DOHH2 (cell line): ENCODE measurements around the gene IL36RN.

Experiments
- H3F3A ChIP-seq: fragments of 200-600 bp; sonication (generic), shearing (Covaris generic); 2 replicates; pipeline ENCODE4 v1.6.0; 2016; ENCODE audit warnings: antibody characterized with exemption, mild to moderate bottlenecking; ENCODE audit not compliant: control insufficient read depth, insufficient read depth
- H3K27ac ChIP-seq: fragments of 200-600 bp; sonication (generic); 2 replicates; pipeline ENCODE4 v1.5.1; 2014; ENCODE audit warnings: low read depth, mild to moderate bottlenecking, low read length, moderate library complexity
- H3K27me3 ChIP-seq: fragments of 200-600 bp; sonication (generic); 2 replicates; pipeline ENCODE4 v1.6.1; 2014; ENCODE audit warnings: mild to moderate bottlenecking, low read length, mixed read lengths; ENCODE audit not compliant: control insufficient read depth
- H3K36me3 ChIP-seq: fragments of 200-600 bp; sonication (generic); 2 replicates; pipeline ENCODE4 v1.6.1; 2014; ENCODE audit warnings: mild to moderate bottlenecking, low read length, moderate library complexity, mixed read lengths; ENCODE audit not compliant: control insufficient read depth
- H3K4me1 ChIP-seq: fragments of 200-600 bp; sonication (generic); 2 replicates; pipeline ENCODE4 v1.6.1; 2014; ENCODE audit warnings: mild to moderate bottlenecking, low read length, mixed read lengths; ENCODE audit not compliant: control insufficient read depth
- H3K4me2 ChIP-seq: fragments of 200-600 bp; sonication (generic); 2 replicates; pipeline ENCODE4 v1.6.0; 2014; ENCODE audit warnings: mild to moderate bottlenecking, low read length, moderate library complexity
- H3K4me3 ChIP-seq: fragments of 200-600 bp; sonication (generic); 2 replicates; pipeline ENCODE4 v1.5.1; 2014; ENCODE audit warnings: mild to moderate bottlenecking, low read length, mixed read lengths
- H3K79me2 ChIP-seq: fragments of 200-600 bp; sonication (generic); 2 replicates; pipeline ENCODE4 v1.6.1; 2014; ENCODE audit warnings: mild to moderate bottlenecking, low read length, mixed read lengths; ENCODE audit not compliant: control insufficient read depth
- H3K9me2 ChIP-seq: fragments of 200-600 bp; sonication (generic); replicated peaks from 2 replicates; pipeline ENCODE4 v1.6.1; 2014; ENCODE audit warnings: mild to moderate bottlenecking, low read length, mixed read lengths; ENCODE audit not compliant: control insufficient read depth
- H3K9me3 ChIP-seq: fragments of 200-600 bp; sonication (generic); 2 replicates; pipeline ENCODE4 v1.6.1; 2014; ENCODE audit warnings: antibody characterized with exemption, low read length, mixed read lengths; ENCODE audit not compliant: control insufficient read depth, insufficient read depth
- H4K20me1 ChIP-seq: fragments of 200-600 bp; sonication (generic); 2 replicates; pipeline ENCODE4 v1.6.0; 2014; ENCODE audit warnings: low read depth, mild to moderate bottlenecking, antibody characterized with exemption, low read length, moderate library complexity; ENCODE audit not compliant: control insufficient read depth, insufficient read depth
- EZH2phosphoT487 ChIP-seq: fragments of 200-600 bp; sonication (generic); IDR thresholded peaks from 2 replicates; pipeline ENCODE4 v1.6.1; 2017; ENCODE audit warnings: borderline replicate concordance, mild to moderate bottlenecking, antibody characterized with exemption, low read length, moderate library complexity, mixed read lengths
- TF ChIP-seq, protein P1 (sequence below): fragments of 200-600 bp; sonication (generic); IDR thresholded peaks from one replicate; pipeline ENCODE4 v1.5.1; 2014; ENCODE audit warnings: antibody characterized with exemption, mild to moderate bottlenecking, low read depth, low read length; ENCODE audit not compliant: poor library complexity, severe bottlenecking

IL36RN gene

DNA sequence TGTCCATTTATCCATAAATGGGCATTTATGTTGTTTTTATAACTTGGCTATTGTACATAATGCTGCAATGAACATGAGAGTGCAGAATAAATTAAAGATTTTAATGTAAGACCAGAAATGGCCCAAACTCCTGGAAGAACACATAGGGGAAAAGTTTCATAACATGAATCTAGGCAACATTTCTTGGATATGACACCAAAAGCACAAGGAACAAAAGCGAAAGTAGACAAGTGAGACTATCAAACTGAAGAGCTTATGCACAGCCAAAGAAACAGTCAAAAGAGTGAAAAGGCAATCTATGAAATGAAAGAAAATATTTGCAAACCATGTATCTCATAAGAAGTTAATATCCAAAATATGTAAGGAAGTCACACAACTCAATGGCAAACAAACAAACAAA, 47.9 kb upstream of the IL36RN start:
- Histone ChIP-seq H3F3A (no peaks in the 10 kb centered on the region), H3K36me3 (no peaks in the 10 kb centered on the region), H3K9me2 (no peaks in the 10 kb centered on the region), H3K4me3 (no peak overlapping the region), H4K20me1 (no peaks in the 10 kb centered on the region), H3K9me3 (no peaks in the 10 kb centered on the region), H3K27me3 (peaks cover 3% of the 10 kb centered on the region; the same call in 1 of the 2 replicates), H3K79me2 (no peaks in the 10 kb centered on the region), H3K4me1 (no peaks in the 10 kb centered on the region), H3K4me2 (no peak overlapping the region), H3K27ac (no peak overlapping the region)
- TF ChIP-seq EZH2phosphoT487, result no peak
- TF ChIP-seq, protein P1, sequence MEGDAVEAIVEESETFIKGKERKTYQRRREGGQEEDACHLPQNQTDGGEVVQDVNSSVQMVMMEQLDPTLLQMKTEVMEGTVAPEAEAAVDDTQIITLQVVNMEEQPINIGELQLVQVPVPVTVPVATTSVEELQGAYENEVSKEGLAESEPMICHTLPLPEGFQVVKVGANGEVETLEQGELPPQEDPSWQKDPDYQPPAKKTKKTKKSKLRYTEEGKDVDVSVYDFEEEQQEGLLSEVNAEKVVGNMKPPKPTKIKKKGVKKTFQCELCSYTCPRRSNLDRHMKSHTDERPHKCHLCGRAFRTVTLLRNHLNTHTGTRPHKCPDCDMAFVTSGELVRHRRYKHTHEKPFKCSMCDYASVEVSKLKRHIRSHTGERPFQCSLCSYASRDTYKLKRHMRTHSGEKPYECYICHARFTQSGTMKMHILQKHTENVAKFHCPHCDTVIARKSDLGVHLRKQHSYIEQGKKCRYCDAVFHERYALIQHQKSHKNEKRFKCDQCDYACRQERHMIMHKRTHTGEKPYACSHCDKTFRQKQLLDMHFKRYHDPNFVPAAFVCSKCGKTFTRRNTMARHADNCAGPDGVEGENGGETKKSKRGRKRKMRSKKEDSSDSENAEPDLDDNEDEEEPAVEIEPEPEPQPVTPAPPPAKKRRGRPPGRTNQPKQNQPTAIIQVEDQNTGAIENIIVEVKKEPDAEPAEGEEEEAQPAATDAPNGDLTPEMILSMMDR, result no peak

DNA sequence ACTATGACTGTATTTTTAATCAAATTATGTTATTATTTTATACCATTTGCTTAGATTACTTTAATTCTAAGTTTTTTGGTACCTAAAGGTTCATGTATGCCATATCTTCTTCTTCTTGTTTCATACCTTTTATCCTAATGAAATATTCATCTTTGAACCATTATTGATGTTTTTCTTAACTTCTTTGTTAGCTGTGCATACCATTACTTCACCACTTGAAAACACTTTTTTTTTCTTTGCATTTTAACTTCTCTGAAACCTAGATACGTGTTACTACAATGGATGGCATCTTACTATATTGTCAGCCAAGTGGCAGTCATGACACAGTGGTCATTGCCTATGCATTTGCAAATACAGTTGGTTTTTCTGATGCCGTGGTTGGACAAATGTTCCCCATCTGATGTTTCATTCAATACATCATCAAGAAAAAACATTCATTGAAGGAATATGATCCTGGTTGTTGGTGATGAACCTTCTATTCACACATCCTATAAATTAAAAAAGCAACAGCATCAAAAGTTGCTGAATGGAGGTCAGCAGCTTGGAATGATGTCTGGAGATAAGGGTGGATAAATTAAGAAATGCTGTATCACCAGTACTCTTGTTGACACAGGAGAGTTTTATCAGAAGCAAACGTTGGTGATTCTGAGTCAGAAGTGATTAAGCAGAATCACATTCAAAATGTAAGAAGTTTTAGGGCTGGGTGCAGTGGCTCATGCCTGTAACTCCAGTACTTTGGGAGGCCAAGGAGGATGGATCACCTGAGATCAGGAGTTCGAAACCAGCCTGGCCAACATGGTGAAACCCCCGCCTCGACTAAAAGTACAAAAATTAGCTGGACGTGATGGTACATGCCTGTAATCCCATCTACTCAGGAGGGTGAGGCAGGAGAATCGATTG, 46.3 kb upstream of the IL36RN start:
- H3F3A ChIP-seq, result no peaks in the 10 kb centered on the region
- H3K27me3 ChIP-seq, result peaks cover 3% of the 10 kb centered on the region; the same call in 1 of the 2 replicates
- no peak overlapping the region for H3K27ac ChIP-seq
- TF ChIP-seq, protein P1, result no peak
- no peak for TF ChIP-seq EZH2phosphoT487
- H3K4me1 ChIP-seq, result no peaks in the 10 kb centered on the region
- H3K4me3 ChIP-seq, result no peak overlapping the region
- no peak overlapping the region for H3K4me2 ChIP-seq
- no peaks in the 10 kb centered on the region for H3K36me3 ChIP-seq
- H3K9me2 ChIP-seq, result no peaks in the 10 kb centered on the region
- H3K9me3 ChIP-seq, result no peaks in the 10 kb centered on the region
- no peaks in the 10 kb centered on the region for H3K79me2 ChIP-seq
- H4K20me1 ChIP-seq, result no peaks in the 10 kb centered on the region

DNA sequence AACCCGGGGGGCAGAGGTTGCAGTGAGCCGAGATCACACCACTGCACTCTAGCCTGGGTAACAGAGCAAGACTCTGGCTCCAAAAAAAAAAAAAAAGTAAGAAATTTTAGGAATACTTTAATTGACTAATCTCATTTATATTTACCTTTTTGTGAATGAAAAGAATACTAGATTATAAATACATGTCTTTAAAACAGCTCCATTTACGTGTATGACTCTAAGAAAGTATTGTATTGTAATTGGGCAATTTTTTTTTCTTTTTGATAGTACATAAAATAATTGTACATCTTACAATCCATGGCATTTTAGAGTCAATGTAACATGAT, 45.7 kb upstream of the IL36RN start:
- no peaks in the 10 kb centered on the region for H3K4me1 ChIP-seq
- peaks cover 3% of the 10 kb centered on the region; the same call in 1 of the 2 replicates for H3K27me3 ChIP-seq
- no peak overlapping the region for H3K27ac ChIP-seq
- no peaks in the 10 kb centered on the region for H3K79me2 ChIP-seq
- no peak overlapping the region for H3K4me2 ChIP-seq
- no peak overlapping the region for H3K4me3 ChIP-seq
- no peaks in the 10 kb centered on the region for H3F3A ChIP-seq
- TF ChIP-seq, protein P1, result no peak
- TF ChIP-seq EZH2phosphoT487, result no peak
- no peaks in the 10 kb centered on the region for H4K20me1 ChIP-seq
- H3K36me3 ChIP-seq, result no peaks in the 10 kb centered on the region
- no peaks in the 10 kb centered on the region for H3K9me2 ChIP-seq
- no peaks in the 10 kb centered on the region for H3K9me3 ChIP-seq
